ENCODE measurements around the gene METTL8. TPM values are rescaled to one million over a fixed set of nuclear protein-coding genes. Genes with fewer than 3 reads are reported as not detected.

METTL8 gene
- total RNA-seq, 4 donors from 2014 or later, result 22.1 to 43.3 (median 31.5) TPM

DNA sequence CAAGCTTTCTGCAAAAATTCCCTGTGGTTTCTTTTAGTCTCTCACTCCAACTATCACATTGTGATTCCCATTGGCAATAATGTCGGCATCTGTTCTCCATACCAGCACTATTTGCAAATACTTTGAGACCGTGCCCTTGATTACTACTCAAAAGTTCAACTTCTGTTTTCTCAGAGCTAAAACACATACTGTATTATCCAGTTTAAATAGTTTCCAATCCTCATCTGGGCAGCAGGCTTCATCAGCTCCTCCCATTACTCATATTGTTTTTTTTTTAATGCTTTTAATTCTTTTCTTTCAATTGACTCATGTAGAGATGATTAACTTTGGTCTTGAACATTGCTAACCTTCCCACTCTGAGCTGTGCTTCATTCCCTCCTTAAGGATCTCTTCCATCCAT lies 135.8 kb downstream of the METTL8 start:
- Histone ChIP-seq H3K27me3 (no peaks in the 10 kb centered on the region), H3K4me1 (peaks cover 0 to 15% (median 4%) of the 10 kb centered on the region in 4 donors), H3K4me3 (no peak overlapping the region), H3K27ac (replicated peaks in 1 of 4) (no peak overlapping the region), H3K36me3 (no peaks in the 10 kb centered on the region), H3K9me3 (no peaks in the 10 kb centered on the region)
- DNase-seq (ENCODE audit: extremely low spot score), result no peak
- intact Hi-C loops (cut with DNase I), result no loop called here
- WGBS, result 79% methylated on average over 2 of the region's 2 CpGs
- TF ChIP-seq POLR2AphosphoS5 (IDR thresholded peaks at IDR 0.05) (no peak), POLR2A (IDR thresholded peaks at IDR 0.05; ENCODE audit: low read depth) (no peak), EP300 (IDR thresholded peaks at IDR 0.05) (no peak)
- TF ChIP-seq, protein P1, sequence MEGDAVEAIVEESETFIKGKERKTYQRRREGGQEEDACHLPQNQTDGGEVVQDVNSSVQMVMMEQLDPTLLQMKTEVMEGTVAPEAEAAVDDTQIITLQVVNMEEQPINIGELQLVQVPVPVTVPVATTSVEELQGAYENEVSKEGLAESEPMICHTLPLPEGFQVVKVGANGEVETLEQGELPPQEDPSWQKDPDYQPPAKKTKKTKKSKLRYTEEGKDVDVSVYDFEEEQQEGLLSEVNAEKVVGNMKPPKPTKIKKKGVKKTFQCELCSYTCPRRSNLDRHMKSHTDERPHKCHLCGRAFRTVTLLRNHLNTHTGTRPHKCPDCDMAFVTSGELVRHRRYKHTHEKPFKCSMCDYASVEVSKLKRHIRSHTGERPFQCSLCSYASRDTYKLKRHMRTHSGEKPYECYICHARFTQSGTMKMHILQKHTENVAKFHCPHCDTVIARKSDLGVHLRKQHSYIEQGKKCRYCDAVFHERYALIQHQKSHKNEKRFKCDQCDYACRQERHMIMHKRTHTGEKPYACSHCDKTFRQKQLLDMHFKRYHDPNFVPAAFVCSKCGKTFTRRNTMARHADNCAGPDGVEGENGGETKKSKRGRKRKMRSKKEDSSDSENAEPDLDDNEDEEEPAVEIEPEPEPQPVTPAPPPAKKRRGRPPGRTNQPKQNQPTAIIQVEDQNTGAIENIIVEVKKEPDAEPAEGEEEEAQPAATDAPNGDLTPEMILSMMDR (IDR thresholded peaks at IDR 0.05), result no peak

DNA sequence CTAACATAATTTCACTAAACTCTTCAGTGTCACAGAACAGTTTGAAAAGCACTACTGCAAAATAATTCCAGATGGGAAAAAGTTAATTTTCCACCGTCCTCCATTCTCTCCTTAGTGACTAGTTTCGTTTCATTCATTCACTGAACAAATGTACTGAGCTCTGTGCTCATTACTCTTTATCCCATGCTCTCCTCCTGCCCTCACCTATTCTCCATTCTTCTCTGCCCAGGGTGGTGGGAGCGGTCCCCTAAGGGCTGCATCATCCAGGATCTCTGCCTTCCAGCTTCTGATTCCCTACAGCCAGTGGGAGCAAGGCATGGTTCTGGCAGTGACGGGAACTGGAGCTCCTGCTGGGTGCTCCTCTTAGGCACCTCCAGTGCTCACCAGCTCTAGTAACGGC lies 139.2 kb downstream of the METTL8 start:
- TF ChIP-seq, protein P1 (IDR thresholded peaks at IDR 0.05), result no peak
- TF ChIP-seq POLR2A (IDR thresholded peaks at IDR 0.05; ENCODE audit: low read depth), result no peak
- TF ChIP-seq EP300 (IDR thresholded peaks at IDR 0.05), result no peak
- TF ChIP-seq POLR2AphosphoS5 (IDR thresholded peaks at IDR 0.05), result no peak
- no peaks in the 10 kb centered on the region for H3K36me3 ChIP-seq
- no peak overlapping the region for H3K4me3 ChIP-seq
- no peak for DNase-seq (ENCODE audit: extremely low spot score)
- no peaks in the 10 kb centered on the region for H3K27me3 ChIP-seq
- WGBS, result 95% methylated on average over 5 of the region's 5 CpGs
- no peaks in the 10 kb centered on the region for H3K9me3 ChIP-seq
- H3K27ac ChIP-seq (replicated peaks in 1 of 4), result no peak overlapping the region
- peaks cover 0 to 11% (median 4%) of the 10 kb centered on the region in 4 donors for H3K4me1 ChIP-seq
- intact Hi-C loops (cut with DNase I), result no loop called here

DNA sequence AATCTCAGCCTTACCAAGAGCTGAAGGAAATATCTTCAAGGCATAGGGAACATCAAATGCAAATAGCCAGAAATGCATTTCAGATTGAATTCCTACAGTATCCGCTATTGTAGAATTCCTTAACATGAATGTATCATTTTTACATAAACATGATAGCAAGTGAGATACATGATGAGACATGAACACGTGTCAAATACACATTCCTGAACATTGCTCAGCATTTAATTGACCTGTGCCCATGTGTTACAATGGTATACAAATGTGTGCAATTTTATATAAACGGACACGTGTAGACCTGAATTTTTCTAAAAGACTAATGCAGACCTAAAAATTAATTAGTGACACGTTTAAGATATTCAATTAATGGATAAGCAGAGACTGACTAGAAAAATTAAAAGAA lies 140.1 kb downstream of the METTL8 start:
- DNase-seq (ENCODE audit: extremely low spot score), result no peak
- no peak overlapping the region for H3K27ac ChIP-seq (replicated peaks in 1 of 4)
- H3K27me3 ChIP-seq, result no peaks in the 10 kb centered on the region
- no peaks in the 10 kb centered on the region for H3K9me3 ChIP-seq
- intact Hi-C loops (cut with DNase I), result no loop called here
- peaks cover 0 to 16% (median 5%) of the 10 kb centered on the region in 4 donors for H3K4me1 ChIP-seq
- TF ChIP-seq EP300 (IDR thresholded peaks at IDR 0.05) (no peak), POLR2AphosphoS5 (IDR thresholded peaks at IDR 0.05) (no peak), POLR2A (IDR thresholded peaks at IDR 0.05; ENCODE audit: low read depth) (no peak)
- TF ChIP-seq, protein P1 (IDR thresholded peaks at IDR 0.05), result no peak
- WGBS, result 88% methylated on average over 5 of the region's 5 CpGs
- no peak overlapping the region for H3K4me3 ChIP-seq
- H3K36me3 ChIP-seq, result no peaks in the 10 kb centered on the region

DNA sequence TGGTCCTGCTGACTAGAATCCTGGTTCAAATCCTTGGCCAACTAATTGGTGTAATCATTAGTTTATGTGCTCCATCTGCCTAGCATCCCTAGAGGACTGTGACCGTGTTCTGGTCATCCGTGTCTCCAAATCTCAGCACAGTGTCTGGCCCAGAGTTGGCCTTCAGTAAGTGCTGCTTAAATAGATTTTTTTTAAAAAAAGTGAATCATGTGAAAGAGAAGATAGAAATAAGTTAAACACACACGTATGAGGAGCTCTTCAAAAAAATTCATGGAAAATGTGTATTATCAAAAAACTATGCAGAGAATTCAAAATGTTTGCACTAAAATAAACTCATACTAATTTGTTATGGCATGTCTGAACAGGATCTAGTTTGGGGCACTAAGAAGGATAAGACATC lies 143.8 kb downstream of the METTL8 start:
- peaks cover 0 to 20% (median 13%) of the 10 kb centered on the region in 4 donors for H3K4me1 ChIP-seq
- 75% methylated on average over 3 of the region's 3 CpGs for WGBS

More for the DNA sequence above, 143.8 kb downstream of the METTL8 start:
- no peak for DNase-seq (ENCODE audit: extremely low spot score)
- H3K27me3 ChIP-seq, result no peaks in the 10 kb centered on the region
- H3K27ac ChIP-seq (replicated peaks in 1 of 4), result no peak overlapping the region
- intact Hi-C loops (cut with DNase I), result no loop called here
- no peak for TF ChIP-seq POLR2AphosphoS5 (IDR thresholded peaks at IDR 0.05)
- TF ChIP-seq, protein P1 (IDR thresholded peaks at IDR 0.05), result no peak
- TF ChIP-seq EP300 (IDR thresholded peaks at IDR 0.05), result no peak
- no peak for TF ChIP-seq POLR2A (IDR thresholded peaks at IDR 0.05; ENCODE audit: low read depth)
- no peaks in the 10 kb centered on the region for H3K36me3 ChIP-seq
- no peaks in the 10 kb centered on the region for H3K9me3 ChIP-seq
- no peak overlapping the region for H3K4me3 ChIP-seq

Data from esophagus muscularis mucosa (tissue), 4 donors.